Activated CD4-positive, alpha-beta T cell treated with anti-CD3 and anti-CD28 coated beads for 36 hours (primary cell): ENCODE results near the gene COL23A1. TPM values are rescaled to one million over a fixed set of nuclear protein-coding genes. Genes with fewer than 3 reads are reported as not detected.

ENCODE experiments used
- ATAC-seq: fragments of 200-7000 bp; cut with Tn5 transposase; one replicate; pipeline ENCODE4 v1.10.0; 2021; ENCODE audit warnings: mild to moderate bottlenecking, moderate library complexity
- CTCF ChIA-PET: fragments of 350-600 bp; sonication (Branson Sonifier 250); formaldehyde crosslinking; loops from one replicate; lab custom pipeline; 2021; ENCODE audit warnings: antibody characterized with exemption; lab: Charles Lee
- POLR2A ChIA-PET: fragments of 350-600 bp; sonication (Branson Sonifier 250); formaldehyde crosslinking; loops from one replicate; lab custom pipeline; 2021; ENCODE audit warnings: antibody characterized with exemption, inconsistent platforms; lab: Charles Lee
- DNase-seq: peaks from one replicate; pipeline ENCODE4 v3.0.0-alpha.2; 2020
- H3K27ac Mint-ChIP-seq: one replicate; pipeline ENCODE4 v1.8.0; 2021; ENCODE audit warnings: mixed read lengths
- H3K27me3 Mint-ChIP-seq: one replicate; pipeline ENCODE4 v1.8.0; 2021; ENCODE audit warnings: mixed read lengths
- H3K36me3 Mint-ChIP-seq: one replicate; pipeline ENCODE4 v1.8.0; 2021; ENCODE audit warnings: low read depth, mixed read lengths
- H3K4me1 Mint-ChIP-seq: one replicate; pipeline ENCODE4 v1.8.0; 2021; ENCODE audit warnings: mixed read lengths
- H3K4me3 Mint-ChIP-seq: one replicate; pipeline ENCODE4 v1.8.0; 2021; ENCODE audit warnings: mild to moderate bottlenecking, moderate library complexity, mixed read lengths
- H3K9me3 Mint-ChIP-seq: one replicate; pipeline ENCODE4 v1.8.0; 2021; ENCODE audit warnings: low read depth, mixed read lengths
- intact Hi-C, 2 experiments: fragments of 100-400 bp; cut with DNase I in 1 of 2; cut with micrococcal nuclease in 1 of 2; formaldehyde crosslinking; loops; one replicate each; pipeline versions ENCODE4 v1.14.2 to v1.15.1; 2022 to 2024; cut with DNase I, micrococcal nuclease
- total RNA-seq, 2 experiments: library from RNA; stranded (reverse); gene quantifications; one replicate each; pipeline ENCODE4 v1.2.3, GENCODE V29; 2021

The COL23A1 gene
- total RNA-seq, 2 experiments from 2014 or later, result not detected

DNA sequence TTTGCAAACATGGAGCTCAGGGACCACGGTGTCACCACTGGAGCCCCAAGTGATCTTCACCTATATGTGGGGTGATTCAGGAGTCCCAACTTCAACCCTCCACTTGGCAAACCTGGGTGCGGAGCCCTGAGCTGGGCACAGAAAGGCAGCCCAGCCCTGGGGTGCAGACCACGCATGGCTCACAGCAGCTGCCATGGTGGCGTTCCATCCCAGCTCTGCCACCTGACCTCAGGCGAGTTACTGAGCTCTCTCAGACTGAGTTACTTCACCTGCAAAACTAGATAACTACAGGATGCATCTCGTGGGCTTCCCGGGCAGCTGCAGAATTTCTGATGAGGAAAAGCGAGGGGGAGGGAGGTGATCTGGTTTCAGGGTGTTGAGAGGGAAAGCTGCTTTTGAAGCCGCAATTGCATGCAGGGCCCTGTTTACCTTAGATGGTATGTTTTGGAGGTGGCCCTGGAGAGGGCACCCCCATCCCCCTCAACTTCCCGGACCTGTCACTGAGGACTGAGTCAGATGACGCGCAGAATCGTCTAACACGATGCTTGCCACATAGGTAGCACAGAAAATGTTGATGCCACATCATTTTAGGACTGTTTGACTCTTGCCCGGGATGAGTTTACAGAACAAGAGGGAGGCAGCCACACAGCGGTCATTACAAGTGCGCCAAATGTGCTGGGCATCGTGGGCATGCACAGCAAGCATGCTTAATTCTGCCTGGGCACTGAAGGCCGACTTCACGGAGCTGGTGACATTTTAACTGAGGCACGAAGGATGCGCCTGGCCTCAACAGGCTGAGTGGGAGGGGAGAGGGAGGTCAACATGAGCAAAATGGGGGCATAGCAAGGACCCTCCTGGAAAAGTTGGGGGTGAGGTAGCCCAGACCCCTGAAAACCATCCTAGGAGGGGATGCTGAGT is 154.6 kb downstream of the COL23A1 start:
- intact Hi-C loops, result no loop called here
- Mint-ChIP-seq H3K27me3 (peaks cover 5% of the 10 kb centered on the region), H3K27ac (no peak overlapping the region), H3K36me3 (no peaks in the 10 kb centered on the region), H3K4me1 (no peaks in the 10 kb centered on the region), H3K4me3 (no peak overlapping the region), H3K9me3 (no peaks in the 10 kb centered on the region)
- POLR2A ChIA-PET, result no interaction called here
- ATAC-seq (no peak), DNase-seq (no peak)
- CTCF ChIA-PET, result no interaction called here

DNA sequence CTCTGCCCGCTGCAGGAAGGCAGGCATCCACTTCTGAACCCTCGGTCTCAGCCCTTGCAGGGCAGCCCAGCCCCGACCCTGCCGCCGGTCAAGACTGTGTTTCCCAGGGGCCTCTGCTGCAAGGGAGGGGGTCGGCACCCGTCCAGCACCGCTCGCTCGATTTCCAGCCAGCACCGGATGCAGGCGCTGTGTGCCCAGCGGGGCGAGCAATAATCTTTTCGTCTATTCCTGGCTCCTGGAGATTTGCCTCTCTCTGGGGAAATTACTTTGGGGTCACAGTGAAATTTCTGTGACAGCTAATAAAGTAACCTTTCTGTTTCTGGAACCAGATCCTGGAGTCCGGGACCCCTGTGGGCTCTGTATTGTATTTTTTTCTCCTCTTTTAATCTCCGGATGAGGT is 155.3 kb downstream of the COL23A1 start:
- Mint-ChIP-seq H3K36me3 (no peaks in the 10 kb centered on the region), H3K9me3 (no peaks in the 10 kb centered on the region), H3K27me3 (peaks cover 3% of the 10 kb centered on the region), H3K4me1 (no peaks in the 10 kb centered on the region), H3K4me3 (no peak overlapping the region), H3K27ac (no peak overlapping the region)
- ATAC-seq, result no peak
- POLR2A ChIA-PET, result no interaction called here
- intact Hi-C loops, result no loop called here
- CTCF ChIA-PET, result no interaction called here
- no peak for DNase-seq

DNA sequence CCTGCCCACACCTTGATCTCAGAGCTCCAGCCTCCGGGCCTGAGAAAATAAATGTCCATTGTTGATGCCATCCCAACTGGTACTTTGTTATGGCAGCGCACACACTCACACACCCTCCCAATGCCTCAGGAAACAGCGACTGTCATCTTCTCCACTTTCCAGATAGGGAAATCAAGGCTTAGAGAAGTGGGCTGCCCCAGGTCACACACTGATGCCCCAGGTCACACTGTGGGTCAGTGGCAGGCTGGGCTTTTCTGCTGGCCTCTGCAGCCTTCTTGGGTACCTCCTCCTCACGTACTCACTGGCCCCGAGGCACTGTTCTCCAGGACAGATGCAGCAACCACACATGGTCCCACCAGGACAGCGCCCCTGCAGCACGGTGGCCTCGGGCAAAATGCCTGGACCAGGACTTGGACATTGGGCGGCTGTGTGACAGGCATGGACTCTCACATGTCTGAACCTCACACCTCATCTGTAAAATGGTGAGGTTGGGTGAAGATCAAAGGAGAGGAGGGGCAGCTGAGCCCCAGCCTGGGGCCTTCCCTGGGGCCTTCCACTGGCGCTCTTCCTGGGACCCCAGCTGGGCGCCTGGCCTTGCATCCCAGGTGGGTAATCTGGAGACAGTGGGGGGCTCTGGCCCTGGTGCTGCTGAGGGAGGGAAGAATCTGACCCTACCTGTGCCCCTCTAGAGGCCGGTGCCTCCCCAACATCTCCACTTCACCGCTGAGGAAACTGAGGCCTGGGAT is 156.0 kb downstream of the COL23A1 start:
- DNase-seq, result no peak
- H3K27me3 Mint-ChIP-seq, result peaks cover 3% of the 10 kb centered on the region
- ATAC-seq, result no peak
- H3K27ac Mint-ChIP-seq, result no peak overlapping the region
- H3K4me1 Mint-ChIP-seq, result no peaks in the 10 kb centered on the region
- H3K36me3 Mint-ChIP-seq, result no peaks in the 10 kb centered on the region
- intact Hi-C loops, result no loop called here
- ChIA-PET POLR2A (no interaction called here), CTCF (no interaction called here)
- no peak overlapping the region for H3K4me3 Mint-ChIP-seq
- H3K9me3 Mint-ChIP-seq, result no peaks in the 10 kb centered on the region

DNA sequence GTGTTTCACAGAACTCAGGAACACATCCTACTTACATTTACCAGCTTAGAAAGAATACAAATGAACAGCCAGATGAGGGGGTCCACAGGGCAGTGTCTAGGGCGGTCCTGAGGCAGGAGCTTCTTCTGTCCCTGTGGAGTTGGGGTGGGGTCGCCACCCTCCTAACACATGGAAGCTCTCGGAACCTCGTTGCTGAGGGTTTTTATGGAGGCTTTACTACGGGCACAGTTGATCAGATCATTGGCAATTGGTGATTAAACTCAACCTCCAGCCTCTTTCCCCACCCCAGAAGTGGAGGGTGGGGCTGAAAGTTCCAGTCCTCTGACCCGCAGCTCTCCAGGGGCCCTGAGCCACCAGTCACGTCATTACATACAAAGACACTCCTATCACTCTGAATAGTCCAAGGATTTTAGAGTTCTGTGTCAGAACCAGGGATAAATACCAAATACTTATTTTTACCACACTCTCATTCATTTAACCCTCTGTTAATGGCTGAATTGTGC is 156.9 kb downstream of the COL23A1 start:
- Mint-ChIP-seq H3K4me1 (no peaks in the 10 kb centered on the region), H3K27ac (no peak overlapping the region), H3K27me3 (peaks cover 3% of the 10 kb centered on the region), H3K9me3 (no peaks in the 10 kb centered on the region), H3K36me3 (no peaks in the 10 kb centered on the region), H3K4me3 (no peak overlapping the region)
- CTCF ChIA-PET, result no interaction called here
- POLR2A ChIA-PET, result no interaction called here
- intact Hi-C loops, result no loop called here
- ATAC-seq (no peak), DNase-seq (no peak)

GRCh38 chr5:178432421-178433272 is 157.5 kb downstream of the COL23A1 start:
- Mint-ChIP-seq H3K27me3 (peaks cover 3% of the 10 kb centered on the region), H3K27ac (no peak overlapping the region), H3K36me3 (no peaks in the 10 kb centered on the region), H3K4me1 (no peaks in the 10 kb centered on the region), H3K9me3 (no peaks in the 10 kb centered on the region), H3K4me3 (no peak overlapping the region)
- ChIA-PET CTCF (no interaction called here), POLR2A (no interaction called here)
- DNase-seq, result no peak
- no peak for ATAC-seq
- intact Hi-C loops, result no loop called here

GRCh38 chr5:178431782-178432165 is 158.4 kb downstream of the COL23A1 start:
- ChIA-PET POLR2A (no interaction called here), CTCF (no interaction called here)
- DNase-seq, result no peak
- H3K4me3 Mint-ChIP-seq, result no peak overlapping the region
- no peaks in the 10 kb centered on the region for H3K4me1 Mint-ChIP-seq
- no peaks in the 10 kb centered on the region for H3K36me3 Mint-ChIP-seq
- intact Hi-C loops, result no loop called here
- no peak overlapping the region for H3K27ac Mint-ChIP-seq
- H3K27me3 Mint-ChIP-seq, result peaks cover 3% of the 10 kb centered on the region
- ATAC-seq, result no peak
- no peaks in the 10 kb centered on the region for H3K9me3 Mint-ChIP-seq

- CTCF ChIA-PET, result no interaction called here
- no peaks in the 10 kb centered on the region for H3K36me3 Mint-ChIP-seq
- POLR2A ChIA-PET, result no interaction called here
- H3K4me1 Mint-ChIP-seq, result no peaks in the 10 kb centered on the region
- peaks cover 3% of the 10 kb centered on the region for H3K27me3 Mint-ChIP-seq
- no peak for DNase-seq
- H3K27ac Mint-ChIP-seq, result no peak overlapping the region
- no peak for ATAC-seq
- no peaks in the 10 kb centered on the region for H3K9me3 Mint-ChIP-seq
- no peak overlapping the region for H3K4me3 Mint-ChIP-seq
- intact Hi-C loops, result no loop called here
Measured at GRCh38 chr5:178431063-178431781, 159.0 kb downstream of the COL23A1 start.

- CTCF ChIA-PET, result no interaction called here
- H3K4me3 Mint-ChIP-seq, result no peak overlapping the region
- intact Hi-C loops, result no loop called here
- H3K27me3 Mint-ChIP-seq, result no peaks in the 10 kb centered on the region
- ATAC-seq (no peak), DNase-seq (no peak)
- H3K27ac Mint-ChIP-seq, result no peak overlapping the region
- no peaks in the 10 kb centered on the region for H3K9me3 Mint-ChIP-seq
- H3K4me1 Mint-ChIP-seq, result no peaks in the 10 kb centered on the region
- no peaks in the 10 kb centered on the region for H3K36me3 Mint-ChIP-seq
- POLR2A ChIA-PET, result no interaction called here
Measured at GRCh38 chr5:178430186-178431062, 159.8 kb downstream of the COL23A1 start.

GRCh38 chr5:178429491-178430185 is 160.6 kb downstream of the COL23A1 start:
- H3K27ac Mint-ChIP-seq, result no peak overlapping the region
- no peak overlapping the region for H3K4me3 Mint-ChIP-seq
- no peaks in the 10 kb centered on the region for H3K4me1 Mint-ChIP-seq
- no peaks in the 10 kb centered on the region for H3K27me3 Mint-ChIP-seq
- H3K9me3 Mint-ChIP-seq, result no peaks in the 10 kb centered on the region
- ATAC-seq, result no peak
- CTCF ChIA-PET, result no interaction called here
- intact Hi-C loops, result no loop called here
- no peak for DNase-seq
- H3K36me3 Mint-ChIP-seq, result no peaks in the 10 kb centered on the region
- POLR2A ChIA-PET, result interaction anchor here (0.6 kb wide), 1 partner anchor 1122 kb away, joined by 4 read pairs; no protein-coding TSS in a partner anchor

GRCh38 chr5:178429156-178429468 is 161.1 kb downstream of the COL23A1 start:
- intact Hi-C loops, result no loop called here
- no peak overlapping the region for H3K27ac Mint-ChIP-seq
- ATAC-seq (no peak), DNase-seq (no peak)
- H3K4me3 Mint-ChIP-seq, result no peak overlapping the region
- H3K27me3 Mint-ChIP-seq, result no peaks in the 10 kb centered on the region
- ChIA-PET CTCF (no interaction called here), POLR2A (interaction anchor here (0.6 kb wide), 1 partner anchor 1123 kb away, joined by 4 read pairs; no protein-coding TSS in a partner anchor)
- no peaks in the 10 kb centered on the region for H3K9me3 Mint-ChIP-seq
- H3K36me3 Mint-ChIP-seq, result no peaks in the 10 kb centered on the region
- H3K4me1 Mint-ChIP-seq, result no peaks in the 10 kb centered on the region
